ENCODE data around the gene FANCB.

- no peak for TF ChIP-seq CTCF (IDR thresholded peaks at IDR 0.05)
- TF ChIP-seq POLR2A (IDR thresholded peaks at IDR 0.05), result no peak
Observed at GRCh38 chrX:14896273-14896672, 23.4 kb upstream of the FANCB start.
